KOPT-K1 (cell line): ENCODE results near the gene SLC12A8.

Source experiments
- H3K27ac ChIP-seq: fragments of 200-600 bp; sonication (generic); 2 replicates; pipeline ENCODE4 v1.5.1; 2016; ENCODE audit warnings: antibody characterized with exemption, mild to moderate bottlenecking, low read depth, low read length; ENCODE audit not compliant: poor library complexity, severe bottlenecking
- H3K36me3 ChIP-seq: fragments of 200-600 bp; sonication (generic); 2 replicates; pipeline ENCODE4 v1.5.1; 2017; ENCODE audit warnings: antibody characterized with exemption, mild to moderate bottlenecking, low read length, moderate library complexity; ENCODE audit not compliant: insufficient read depth
- H3K9me3 ChIP-seq: fragments of 200-600 bp; sonication (generic); 2 replicates; pipeline ENCODE4 v1.5.1; 2017; ENCODE audit warnings: antibody characterized with exemption, low read length, mild to moderate bottlenecking; ENCODE audit not compliant: insufficient read depth, poor library complexity, severe bottlenecking

Gene SLC12A8, protein sequence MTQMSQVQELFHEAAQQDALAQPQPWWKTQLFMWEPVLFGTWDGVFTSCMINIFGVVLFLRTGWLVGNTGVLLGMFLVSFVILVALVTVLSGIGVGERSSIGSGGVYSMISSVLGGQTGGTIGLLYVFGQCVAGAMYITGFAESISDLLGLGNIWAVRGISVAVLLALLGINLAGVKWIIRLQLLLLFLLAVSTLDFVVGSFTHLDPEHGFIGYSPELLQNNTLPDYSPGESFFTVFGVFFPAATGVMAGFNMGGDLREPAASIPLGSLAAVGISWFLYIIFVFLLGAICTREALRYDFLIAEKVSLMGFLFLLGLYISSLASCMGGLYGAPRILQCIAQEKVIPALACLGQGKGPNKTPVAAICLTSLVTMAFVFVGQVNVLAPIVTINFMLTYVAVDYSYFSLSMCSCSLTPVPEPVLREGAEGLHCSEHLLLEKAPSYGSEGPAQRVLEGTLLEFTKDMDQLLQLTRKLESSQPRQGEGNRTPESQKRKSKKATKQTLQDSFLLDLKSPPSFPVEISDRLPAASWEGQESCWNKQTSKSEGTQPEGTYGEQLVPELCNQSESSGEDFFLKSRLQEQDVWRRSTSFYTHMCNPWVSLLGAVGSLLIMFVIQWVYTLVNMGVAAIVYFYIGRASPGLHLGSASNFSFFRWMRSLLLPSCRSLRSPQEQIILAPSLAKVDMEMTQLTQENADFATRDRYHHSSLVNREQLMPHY

DNA sequence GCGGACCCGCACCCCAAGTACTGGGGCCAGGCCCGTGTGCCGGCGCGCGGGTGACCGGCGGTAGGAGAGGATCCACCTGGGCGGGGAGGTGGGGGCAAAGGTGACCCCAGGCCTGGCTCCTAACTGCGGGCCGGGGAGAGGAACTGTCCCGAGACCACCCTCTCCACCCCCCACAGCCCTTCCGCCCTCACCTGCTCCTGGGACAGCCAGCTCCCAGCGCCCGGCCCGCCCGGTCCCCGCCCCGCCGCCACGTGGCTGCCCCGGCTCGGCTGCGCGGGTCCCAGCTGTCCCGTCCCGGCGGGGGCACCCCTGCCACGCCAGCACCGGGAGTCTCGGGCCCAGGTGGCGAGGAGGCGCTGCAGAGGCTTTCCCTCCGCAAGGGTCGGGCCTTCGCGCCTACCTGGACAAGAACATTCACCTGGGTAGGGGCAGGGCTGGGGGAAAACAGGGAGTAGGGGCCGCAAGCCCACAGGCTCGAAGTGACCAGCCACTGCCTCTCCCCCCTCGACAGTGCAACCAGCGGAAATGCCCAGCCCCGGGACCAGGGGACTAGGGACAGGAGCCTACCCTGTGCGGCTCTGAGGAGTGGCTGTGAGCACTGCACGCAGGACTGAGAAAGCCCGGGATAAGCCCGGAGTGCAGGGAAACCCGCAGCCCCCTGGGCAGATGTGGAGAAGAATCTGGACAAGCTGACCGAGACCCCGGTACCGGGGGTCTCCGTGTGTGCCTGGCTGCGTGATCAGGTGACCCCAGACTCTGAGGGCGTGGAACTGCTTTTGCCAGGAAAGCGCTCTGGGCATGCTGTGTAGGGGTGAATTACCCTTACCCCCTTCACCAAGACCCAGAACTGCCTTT, at the start of gene SLC12A8:
SLC12A8 (minus strand) TSS at position 240 of the 855 bp plus-strand sequence. CDS start 1,399 bp downstream, outside the sequence.
- H3K27ac ChIP-seq = no peak within 1 kb of the TSS
- no peaks in the 10 kb centered on the region for H3K9me3 ChIP-seq
- H3K36me3 ChIP-seq = no peaks in the 10 kb centered on the region

DNA sequence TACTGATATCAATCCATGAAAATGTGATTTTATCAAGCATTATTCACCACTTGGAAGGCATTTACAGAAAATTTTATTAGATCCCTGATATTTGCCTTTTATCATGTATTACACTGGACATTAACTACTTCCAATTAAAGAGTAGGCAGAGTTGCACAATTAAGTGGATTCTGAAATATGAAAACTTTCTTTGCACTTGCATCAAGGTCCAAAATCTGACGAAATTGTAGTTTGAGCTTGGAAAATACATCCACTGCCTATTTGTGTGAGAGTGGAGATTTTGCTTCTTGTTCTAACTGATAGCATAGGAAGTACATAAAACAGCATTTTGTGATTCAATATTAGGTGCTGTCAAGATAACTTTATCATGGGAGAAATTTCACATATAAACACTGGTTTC, 49.6 kb upstream of the SLC12A8 start:
- H3K9me3 ChIP-seq = peaks cover 9% of the 10 kb centered on the region
- peaks cover 38% of the 10 kb centered on the region for H3K36me3 ChIP-seq
- no peak overlapping the region for H3K27ac ChIP-seq

DNA sequence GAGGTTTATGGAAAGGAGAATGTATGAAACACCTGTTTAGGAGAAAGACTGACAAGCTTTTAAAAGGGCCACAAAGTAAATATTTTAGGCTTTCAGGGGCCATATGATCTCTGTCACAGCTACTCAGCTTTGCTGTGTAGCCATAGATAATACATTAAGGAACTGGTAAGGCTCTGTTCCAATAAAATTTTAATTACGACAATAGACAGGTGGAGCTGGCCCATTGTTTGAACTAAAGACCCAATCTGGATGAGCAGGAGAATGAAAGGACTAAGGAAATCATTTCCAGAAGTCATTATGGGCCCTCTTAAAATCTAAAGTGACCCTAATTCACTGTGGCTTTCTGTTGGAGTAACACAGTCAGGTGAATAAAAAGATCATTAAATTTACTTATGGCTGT, 48.5 kb upstream of the SLC12A8 start:
- H3K27ac ChIP-seq = no peak overlapping the region
- H3K36me3 ChIP-seq = peaks cover 48% of the 10 kb centered on the region
- H3K9me3 ChIP-seq = peaks cover 16% of the 10 kb centered on the region

DNA sequence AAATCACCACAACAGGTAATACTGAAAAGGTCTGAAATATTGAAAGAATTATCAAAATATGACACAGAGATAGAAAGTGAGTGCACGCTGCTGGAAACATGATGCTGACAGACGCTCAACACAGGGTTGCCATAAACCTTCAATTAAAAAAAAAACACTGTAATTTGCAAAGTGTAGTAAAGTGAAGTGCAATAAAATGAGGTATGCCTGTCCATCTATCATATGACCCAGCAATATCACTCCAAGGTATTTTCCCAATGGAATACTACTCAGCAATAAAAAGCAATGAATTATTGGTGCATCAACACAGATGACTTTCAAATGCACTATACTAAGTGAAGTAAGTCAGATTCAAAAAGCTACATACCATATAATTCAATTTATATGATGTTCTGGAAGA, 47.6 kb upstream of the SLC12A8 start:
- Histone ChIP-seq H3K36me3 (peaks cover 43% of the 10 kb centered on the region), H3K27ac (no peak overlapping the region), H3K9me3 (peaks cover 16% of the 10 kb centered on the region)

DNA sequence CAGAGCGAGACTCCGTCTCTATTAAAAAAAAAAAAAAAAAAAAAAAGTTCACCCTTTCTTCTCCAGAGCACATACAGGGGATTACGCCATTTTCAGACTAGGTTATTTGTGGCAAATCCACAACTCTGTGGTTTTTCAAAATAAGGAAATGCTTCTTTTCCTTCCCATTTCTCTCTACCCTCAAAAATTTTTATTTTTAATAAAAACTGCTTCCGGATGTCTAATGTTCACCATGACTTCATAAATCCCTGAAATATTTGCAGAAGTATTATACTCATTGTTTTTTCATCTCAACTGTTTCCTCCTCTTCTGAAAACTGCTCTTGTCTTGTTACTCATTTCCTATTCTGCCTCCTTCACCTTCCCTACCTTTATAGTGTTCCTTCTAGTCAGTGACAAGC, 45.0 kb upstream of the SLC12A8 start:
- H3K36me3 ChIP-seq = peaks cover 33% of the 10 kb centered on the region
- no peak overlapping the region for H3K27ac ChIP-seq
- H3K9me3 ChIP-seq = peaks cover 16% of the 10 kb centered on the region

DNA sequence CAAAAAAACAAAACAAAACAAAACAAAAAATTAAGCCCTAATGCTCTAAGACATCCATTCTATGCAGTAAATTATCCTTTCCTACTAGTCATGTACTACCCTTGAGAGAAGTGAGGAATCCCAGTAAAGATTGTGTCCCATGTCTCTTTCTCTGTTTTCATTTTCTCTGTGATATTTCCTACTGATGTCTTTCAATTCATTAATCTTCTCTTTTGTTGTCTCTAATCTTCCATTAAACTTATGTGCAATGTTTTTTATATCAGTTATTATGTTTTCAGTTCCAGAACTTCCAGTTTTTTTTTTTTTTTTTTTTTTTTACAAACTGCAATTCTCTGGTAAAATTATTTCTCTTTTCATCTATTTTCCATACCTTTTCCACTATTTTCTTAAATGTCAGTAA, 44.1 kb upstream of the SLC12A8 start:
- Histone ChIP-seq H3K27ac (no peak overlapping the region), H3K36me3 (peaks cover 38% of the 10 kb centered on the region), H3K9me3 (peaks cover 16% of the 10 kb centered on the region)

DNA sequence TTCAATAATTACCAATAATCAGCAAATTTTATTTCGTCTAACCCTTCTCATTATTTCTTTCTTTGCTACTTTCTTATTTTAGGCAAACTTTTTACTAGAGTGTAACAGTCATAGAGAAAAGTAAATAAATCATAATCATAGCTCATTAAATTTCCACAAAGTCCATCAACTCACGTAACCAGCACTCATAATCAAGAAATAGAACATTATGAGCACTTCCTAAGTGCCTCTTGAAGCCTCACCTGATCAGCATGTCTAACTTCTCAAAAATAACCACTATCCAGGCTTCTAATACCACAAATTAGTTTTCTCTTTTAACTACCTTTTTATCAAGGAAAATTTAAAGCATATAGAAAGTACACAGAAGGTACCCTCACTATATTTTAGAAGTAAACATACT, 38.4 kb upstream of the SLC12A8 start:
- 0 out of 2 replicates have a peak, but pooled peaks cover 7% of the 10 kb centered on the region for H3K36me3 ChIP-seq
- H3K9me3 ChIP-seq = no peaks in the 10 kb centered on the region
- no peak overlapping the region for H3K27ac ChIP-seq

DNA sequence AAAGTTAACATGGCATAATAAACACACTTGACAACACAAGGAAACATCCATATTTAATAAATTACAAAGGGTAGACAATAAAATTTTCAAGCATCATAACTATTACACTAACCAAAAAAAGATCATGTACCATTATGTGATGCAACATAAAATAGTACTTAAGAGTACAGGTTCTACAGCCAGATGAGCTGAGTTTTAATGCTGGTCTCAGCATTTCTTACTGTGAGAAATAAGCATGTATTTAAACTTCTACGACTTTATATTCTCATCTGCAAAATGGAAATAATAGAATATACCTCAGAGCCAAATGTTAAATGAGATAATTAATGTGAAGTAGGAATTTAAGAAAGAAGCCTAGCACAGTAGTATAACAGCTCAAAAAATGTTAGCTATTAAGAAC, 33.7 kb upstream of the SLC12A8 start:
- Histone ChIP-seq H3K9me3 (no peaks in the 10 kb centered on the region), H3K27ac (no peak overlapping the region), H3K36me3 (peaks cover 3% of the 10 kb centered on the region)

DNA sequence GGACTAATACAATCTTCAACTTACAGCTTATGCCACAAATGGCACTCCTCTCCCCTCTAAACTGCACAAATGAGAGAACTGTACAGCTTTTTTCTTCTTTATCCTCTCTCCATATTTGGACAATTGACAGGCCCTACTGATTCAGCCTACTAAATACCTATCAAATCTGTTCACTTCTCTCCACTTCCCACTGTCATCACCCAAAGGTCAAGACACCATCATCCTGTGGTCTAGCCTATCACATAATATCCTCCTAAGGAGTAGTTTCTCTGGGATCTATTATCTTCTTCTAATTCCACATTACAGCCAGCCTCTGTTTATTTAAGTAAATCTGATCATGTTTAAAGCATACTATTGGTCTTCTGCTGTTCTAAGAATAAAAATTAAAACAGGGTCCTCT, 33.0 kb upstream of the SLC12A8 start:
- Histone ChIP-seq H3K36me3 (peaks cover 3% of the 10 kb centered on the region), H3K27ac (no peak overlapping the region), H3K9me3 (no peaks in the 10 kb centered on the region)

DNA sequence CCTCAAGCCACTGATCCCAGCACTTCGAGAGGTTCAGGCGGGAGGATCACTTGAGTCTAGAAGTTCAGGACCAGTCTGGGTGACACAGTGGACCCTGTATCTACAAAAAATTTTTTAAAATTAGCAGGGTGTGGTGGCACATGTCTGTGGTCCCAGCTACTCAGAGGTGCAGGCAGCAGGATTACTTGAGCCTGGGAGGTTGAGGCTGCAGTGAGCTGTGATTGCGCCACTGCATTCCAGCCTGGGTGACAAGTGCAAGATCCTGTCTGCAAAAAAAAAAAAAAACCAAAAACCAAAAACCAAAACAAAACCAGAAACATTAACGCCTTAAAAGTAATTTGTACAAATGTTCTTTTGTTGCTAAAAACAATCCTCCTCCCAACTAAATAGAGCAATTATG, 27.9 kb upstream of the SLC12A8 start:
- peaks cover 12% of the 10 kb centered on the region for H3K36me3 ChIP-seq
- H3K27ac ChIP-seq = no peak overlapping the region
- H3K9me3 ChIP-seq = no peaks in the 10 kb centered on the region

DNA sequence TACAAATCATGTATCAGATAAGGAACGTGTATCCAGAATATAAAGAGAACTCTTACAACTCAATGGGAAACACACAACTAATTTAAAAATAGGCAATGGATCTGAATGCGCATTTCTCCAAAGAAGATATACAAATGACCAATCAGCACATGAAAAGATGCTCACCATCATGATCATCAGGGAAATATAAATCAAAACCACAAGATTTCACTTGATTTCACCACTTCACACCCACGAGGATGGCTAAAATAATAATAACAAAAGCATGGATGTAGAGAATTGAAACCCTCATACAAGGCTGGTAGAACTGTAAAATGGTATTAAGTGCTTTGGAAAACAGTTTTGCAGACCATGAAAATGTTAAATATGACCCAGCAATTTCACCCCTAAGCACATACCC, 26.7 kb upstream of the SLC12A8 start:
- Histone ChIP-seq H3K9me3 (no peaks in the 10 kb centered on the region), H3K27ac (no peak overlapping the region), H3K36me3 (peaks cover 9% of the 10 kb centered on the region)

DNA sequence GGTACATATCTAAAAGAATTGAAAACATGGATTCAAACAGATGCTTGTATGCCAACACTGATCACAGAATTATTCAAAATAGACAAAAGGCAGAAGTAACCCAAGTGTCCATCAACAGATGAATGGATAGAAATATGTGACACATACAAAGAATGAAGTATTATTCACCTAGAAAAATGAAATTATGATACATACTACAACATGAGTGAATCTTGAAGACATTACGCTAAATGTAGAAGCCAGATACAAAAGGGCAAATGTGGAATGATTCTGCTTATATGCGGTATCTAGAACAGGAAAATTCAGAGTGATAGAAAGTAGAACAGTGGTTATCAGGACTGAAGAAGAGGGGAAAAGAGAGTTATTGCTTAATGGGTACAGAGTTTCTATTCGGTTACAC, 26.2 kb upstream of the SLC12A8 start:
- no peaks in the 10 kb centered on the region for H3K9me3 ChIP-seq
- peaks cover 9% of the 10 kb centered on the region for H3K36me3 ChIP-seq

DNA sequence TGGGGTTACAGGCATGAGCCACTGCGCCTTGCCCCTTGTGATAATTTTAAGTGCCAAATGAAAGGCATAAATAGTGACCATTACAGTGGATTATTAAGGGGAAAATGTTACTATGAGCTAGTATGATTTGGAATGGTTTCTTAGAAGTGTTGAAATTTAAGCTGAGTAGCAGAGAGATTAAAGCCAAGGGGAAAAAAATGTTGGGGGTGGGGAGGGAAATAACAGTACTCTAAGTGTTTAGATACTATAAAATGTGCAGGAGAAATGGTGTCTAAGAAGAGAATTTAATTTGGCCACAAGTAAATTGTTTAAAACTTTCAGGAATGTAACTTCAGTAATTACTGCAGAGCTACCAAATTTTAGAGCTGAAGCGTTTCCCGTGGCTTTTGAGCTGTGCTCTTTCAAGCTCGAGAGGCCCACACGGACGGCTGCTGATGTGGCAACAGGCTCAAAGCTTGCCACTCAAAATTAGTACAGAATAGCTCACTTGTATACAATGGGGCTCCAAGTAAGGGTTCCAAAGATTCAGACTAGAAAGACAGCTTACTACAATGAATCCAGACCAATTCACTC, 23.9 kb upstream of the SLC12A8 start:
- H3K9me3 ChIP-seq = no peaks in the 10 kb centered on the region
- no peak overlapping the region for H3K27ac ChIP-seq
- peaks cover 31% of the 10 kb centered on the region for H3K36me3 ChIP-seq

More for the DNA sequence above, 26.2 kb upstream of the SLC12A8 start:
- H3K27ac ChIP-seq = no peak overlapping the region

DNA sequence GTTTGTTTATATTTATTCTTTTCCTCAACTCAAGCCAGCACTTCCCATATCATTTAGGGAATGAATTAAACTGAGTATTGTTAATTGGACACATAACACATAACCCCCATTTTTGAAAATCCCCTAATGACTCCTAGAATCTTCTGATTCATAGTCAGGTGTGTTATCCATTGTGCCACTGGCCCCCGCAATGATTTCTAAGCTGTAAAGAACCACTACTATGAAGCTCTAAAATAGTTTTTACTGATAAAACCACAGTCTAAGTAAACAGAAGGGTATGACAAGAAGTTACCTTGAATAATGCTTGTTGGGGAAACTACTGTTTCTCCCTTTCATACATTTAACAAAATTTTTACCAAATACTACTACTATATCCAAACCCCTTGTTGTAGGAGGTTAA, 22.3 kb upstream of the SLC12A8 start:
- no peaks in the 10 kb centered on the region for H3K9me3 ChIP-seq
- no peak overlapping the region for H3K27ac ChIP-seq
- peaks cover 42% of the 10 kb centered on the region for H3K36me3 ChIP-seq

DNA sequence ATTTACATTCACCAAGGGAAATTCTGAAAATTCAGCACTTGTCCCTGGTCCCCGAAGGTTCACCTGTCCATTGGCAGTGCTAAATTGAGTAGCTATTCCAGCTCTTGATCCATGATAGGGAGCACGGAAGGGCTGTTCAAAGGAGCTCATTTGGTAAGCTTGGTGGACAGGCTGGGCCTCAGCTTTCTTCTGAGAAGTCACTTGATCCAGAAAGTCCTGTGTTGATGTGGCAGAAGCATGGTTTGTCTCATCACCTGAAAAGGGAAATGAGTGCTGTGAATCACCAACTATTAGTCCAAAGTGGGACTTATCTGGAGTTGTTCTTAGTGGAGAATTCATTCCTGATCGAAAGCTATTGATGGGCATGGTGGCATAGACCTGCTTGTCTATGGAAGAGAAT, 19.9 kb upstream of the SLC12A8 start:
- Histone ChIP-seq H3K27ac (no peak overlapping the region), H3K9me3 (no peaks in the 10 kb centered on the region), H3K36me3 (peaks cover 53% of the 10 kb centered on the region)
